Nephron progenitor cell (in vitro differentiated cells): ENCODE results near the gene ADGRL3.
A peak's percentile ranks its signal among the peaks of the same experiment; 100 is the strongest.

Experiments used
- DNase-seq: peaks from one replicate; pipeline ENCODE4 v3.0.0; 2021
- H3K27ac Mint-ChIP-seq: 2 replicates; pipeline ENCODE4 v1.8.0; 2021; ENCODE audit warnings: mild to moderate bottlenecking, moderate library complexity, mixed read lengths
- H3K27me3 Mint-ChIP-seq: 2 replicates; pipeline ENCODE4 v1.8.0; 2021; ENCODE audit warnings: mild to moderate bottlenecking, low read depth, mixed read lengths; ENCODE audit not compliant: poor library complexity
- H3K36me3 Mint-ChIP-seq: 2 replicates; pipeline ENCODE4 v1.8.0; 2021; ENCODE audit warnings: low read depth, mixed read lengths
- H3K4me1 Mint-ChIP-seq: 2 replicates; pipeline ENCODE4 v1.8.0; 2021; ENCODE audit warnings: mixed read lengths
- H3K4me3 Mint-ChIP-seq: 2 replicates; pipeline ENCODE4 v1.8.0; 2021; ENCODE audit warnings: mild to moderate bottlenecking, moderate library complexity, mixed read lengths
- H3K9me3 Mint-ChIP-seq: 2 replicates; pipeline ENCODE4 v1.8.0; 2021; ENCODE audit warnings: mild to moderate bottlenecking, moderate library complexity, mixed read lengths
- CTCF ChIP-seq: fragments of 200-600 bp; sonication (generic); IDR thresholded peaks from 2 replicates; pipeline ENCODE4 v1.5.0; 2021; ENCODE audit warnings: antibody characterized with exemption

ADGRL3 gene

DNA sequence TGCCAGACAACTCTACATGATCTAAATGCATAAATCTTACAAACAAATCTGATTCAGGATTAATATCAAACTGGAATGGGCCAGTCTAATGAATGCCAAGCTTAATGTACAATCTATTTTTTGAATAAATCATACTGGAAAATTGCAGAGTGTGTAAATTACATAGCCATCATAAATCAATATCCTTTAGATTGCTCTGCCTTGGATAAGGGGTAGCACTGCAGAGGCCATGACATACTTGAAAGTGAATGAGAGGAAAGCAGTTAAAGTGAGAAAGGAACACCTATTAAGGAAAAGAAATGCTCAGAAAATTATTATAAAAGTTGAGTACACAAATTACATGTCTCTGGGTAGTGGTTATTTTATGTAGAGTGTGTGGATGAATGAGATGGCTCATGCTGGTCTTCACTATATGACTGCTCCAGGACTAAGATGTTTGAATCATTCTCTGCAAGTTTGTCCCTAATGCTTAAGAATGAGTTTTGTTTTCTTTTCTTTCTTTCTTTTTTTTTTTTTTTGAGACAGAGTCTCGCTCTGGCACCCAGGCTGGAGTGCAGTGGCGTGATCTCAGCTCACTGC, 100.2 kb downstream of the ADGRL3 start:
- Mint-ChIP-seq H3K36me3 (no peaks in the 10 kb centered on the region), H3K9me3 (no peaks in the 10 kb centered on the region), H3K27ac (no peak overlapping the region), H3K27me3 (no peaks in the 10 kb centered on the region), H3K4me1 (peaks cover 33% of the 10 kb centered on the region), H3K4me3 (no peak overlapping the region)
- DNase-seq = no peak
- no peak for TF ChIP-seq CTCF

GRCh38 chr4:61301271-61301670, 101.1 kb downstream of the ADGRL3 start:
- no peak overlapping the region for H3K4me3 Mint-ChIP-seq
- no peaks in the 10 kb centered on the region for H3K9me3 Mint-ChIP-seq
- no peak for DNase-seq
- peaks cover 25% of the 10 kb centered on the region for H3K4me1 Mint-ChIP-seq
- H3K27ac Mint-ChIP-seq = peak overlapping the region; percentile 75
- TF ChIP-seq CTCF = no peak
- no peaks in the 10 kb centered on the region for H3K27me3 Mint-ChIP-seq
- no peaks in the 10 kb centered on the region for H3K36me3 Mint-ChIP-seq

GRCh38 chr4:61308033-61308432, 107.9 kb downstream of the ADGRL3 start:
- no peaks in the 10 kb centered on the region for H3K36me3 Mint-ChIP-seq

DNA sequence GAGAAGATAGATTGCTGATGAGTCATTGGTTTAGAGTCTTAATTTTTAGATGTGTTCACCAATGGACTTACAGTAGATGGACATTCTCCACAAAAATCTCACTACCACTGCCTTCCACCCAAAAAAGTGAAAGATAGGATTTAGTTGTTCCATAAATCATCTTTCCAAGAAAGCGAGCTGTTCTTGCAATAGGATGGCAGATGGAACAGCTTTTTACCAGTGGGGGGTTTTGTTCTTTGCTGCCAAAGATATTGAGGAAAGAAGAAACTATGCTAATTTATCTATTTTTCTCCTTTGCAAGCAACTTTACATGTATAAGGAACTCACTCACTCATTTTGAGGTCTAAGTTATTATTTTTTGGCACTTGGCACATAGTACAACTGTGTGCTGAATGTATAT, 109.5 kb downstream of the ADGRL3 start:
- no peaks in the 10 kb centered on the region for H3K27me3 Mint-ChIP-seq
- no peak overlapping the region for H3K4me3 Mint-ChIP-seq
- H3K27ac Mint-ChIP-seq = no peak overlapping the region
- no peaks in the 10 kb centered on the region for H3K9me3 Mint-ChIP-seq
- no peak for TF ChIP-seq CTCF
- H3K4me1 Mint-ChIP-seq = no peaks in the 10 kb centered on the region
- no peak for DNase-seq
- no peaks in the 10 kb centered on the region for H3K36me3 Mint-ChIP-seq

More at GRCh38 chr4:61308033-61308432, 107.9 kb downstream of the ADGRL3 start:
- Mint-ChIP-seq H3K27ac (no peak overlapping the region), H3K4me1 (no peaks in the 10 kb centered on the region), H3K27me3 (no peaks in the 10 kb centered on the region), H3K9me3 (no peaks in the 10 kb centered on the region), H3K4me3 (no peak overlapping the region)
- no peak for TF ChIP-seq CTCF
- no peak for DNase-seq

DNA sequence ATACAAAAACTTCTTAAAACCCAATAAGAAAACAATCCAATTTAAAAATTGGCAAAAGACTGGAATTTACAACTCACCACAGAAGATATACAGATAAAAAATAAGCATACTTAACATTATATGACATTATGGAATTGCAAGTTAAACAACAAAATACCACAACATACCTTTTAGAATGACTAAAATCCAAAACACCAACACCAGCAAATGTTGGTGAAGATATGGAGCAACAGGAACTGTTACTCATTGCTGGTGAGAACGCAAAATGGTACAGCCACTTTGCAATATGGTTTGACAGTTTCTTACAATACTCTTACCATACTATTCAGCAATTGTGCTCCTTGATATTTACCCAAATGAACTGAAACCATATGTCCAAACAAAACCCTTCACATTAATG, 112.4 kb downstream of the ADGRL3 start:
- no peak for TF ChIP-seq CTCF
- Mint-ChIP-seq H3K9me3 (no peaks in the 10 kb centered on the region), H3K4me1 (no peaks in the 10 kb centered on the region), H3K27me3 (no peaks in the 10 kb centered on the region), H3K4me3 (no peak overlapping the region), H3K27ac (no peak overlapping the region), H3K36me3 (no peaks in the 10 kb centered on the region)
- no peak for DNase-seq

DNA sequence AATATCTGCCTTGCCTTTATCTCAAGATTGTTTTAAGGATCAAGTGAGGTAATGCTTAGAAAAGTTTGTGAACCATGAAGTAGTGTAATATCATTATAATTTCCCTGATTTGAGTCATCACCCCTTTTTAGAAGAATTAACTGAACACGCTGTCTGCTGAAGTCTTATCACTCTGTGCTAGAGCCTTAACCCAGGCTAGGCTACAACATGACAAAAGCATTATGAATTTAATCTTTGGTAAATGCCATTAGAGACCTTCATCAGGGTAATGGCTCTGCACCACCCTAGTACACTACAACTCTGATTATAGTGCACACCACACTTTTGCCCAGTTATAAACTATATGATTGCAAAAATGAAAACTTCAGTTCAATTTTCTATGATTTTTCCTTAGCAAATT, 118.3 kb downstream of the ADGRL3 start:
- Mint-ChIP-seq H3K4me1 (no peaks in the 10 kb centered on the region), H3K27ac (no peak overlapping the region), H3K36me3 (peaks cover 20% of the 10 kb centered on the region), H3K27me3 (no peaks in the 10 kb centered on the region), H3K4me3 (no peak overlapping the region), H3K9me3 (peaks cover 20% of the 10 kb centered on the region)
- TF ChIP-seq CTCF = no peak
- DNase-seq = no peak
